GM20000 (cell line): ENCODE results near the gene NCKAP5.

Experiments
- DNase-seq: peaks from one replicate; pipeline ENCODE4 v3.0.0; 2012; ENCODE audit warnings: low spot score
- CTCF ChIP-seq: IDR thresholded peaks from 2 replicates; pipeline ENCODE4 v1.5.1; 2012; ENCODE audit warnings: mild to moderate bottlenecking, control low read depth; ENCODE audit errors: extremely low read depth, missing control alignments

NCKAP5 gene

GRCh38 chr2:133568172-133568571 lies at the start of gene NCKAP5:
NCKAP5 (minus strand) TSS chr2:133568463; CDS start chr2:133517526, 50,937 bp downstream.
- DNase-seq = no peak
- no peak for TF ChIP-seq CTCF

GRCh38 chr2:133609664-133610063 lies 41.4 kb upstream of the NCKAP5 start:
- no peak for DNase-seq
- TF ChIP-seq CTCF = no peak

DNA sequence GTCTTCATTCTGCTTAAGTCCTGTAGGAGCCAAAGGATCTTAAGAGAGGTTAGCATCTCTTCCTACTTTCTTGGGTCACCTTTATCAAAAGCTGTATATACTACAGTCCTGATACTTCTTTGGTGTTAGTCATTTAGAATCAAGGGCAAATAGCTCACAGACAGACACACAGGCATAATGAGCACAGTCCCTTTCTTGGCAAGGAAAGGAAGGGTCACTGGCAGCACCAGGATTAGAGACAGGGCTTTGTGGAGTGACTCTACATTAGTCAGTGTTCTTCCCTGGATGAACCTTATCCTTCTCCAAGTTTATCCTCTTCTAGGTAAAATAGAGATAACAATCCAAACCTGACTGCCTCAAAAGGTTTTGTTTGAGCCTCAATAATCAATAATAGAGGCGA lies 40.0 kb upstream of the NCKAP5 start:
- DNase-seq = no peak
- no peak for TF ChIP-seq CTCF

- no peak for TF ChIP-seq CTCF
- no peak for DNase-seq
These were observed 39.4 kb upstream of the NCKAP5 start for GRCh38 chr2:133607679-133608078.

GRCh38 chr2:133606616-133607015 lies 38.4 kb upstream of the NCKAP5 start:
- no peak for DNase-seq
- no peak for TF ChIP-seq CTCF

GRCh38 chr2:133605766-133606137 lies 37.5 kb upstream of the NCKAP5 start:
- TF ChIP-seq CTCF = no peak

GRCh38 chr2:133605011-133605765 lies 36.9 kb upstream of the NCKAP5 start:
- TF ChIP-seq CTCF = no peak
- no peak for DNase-seq

More at GRCh38 chr2:133605766-133606137, 37.5 kb upstream of the NCKAP5 start:
- DNase-seq = no peak
